ENCODE measurements around the gene VPS11.

DNA sequence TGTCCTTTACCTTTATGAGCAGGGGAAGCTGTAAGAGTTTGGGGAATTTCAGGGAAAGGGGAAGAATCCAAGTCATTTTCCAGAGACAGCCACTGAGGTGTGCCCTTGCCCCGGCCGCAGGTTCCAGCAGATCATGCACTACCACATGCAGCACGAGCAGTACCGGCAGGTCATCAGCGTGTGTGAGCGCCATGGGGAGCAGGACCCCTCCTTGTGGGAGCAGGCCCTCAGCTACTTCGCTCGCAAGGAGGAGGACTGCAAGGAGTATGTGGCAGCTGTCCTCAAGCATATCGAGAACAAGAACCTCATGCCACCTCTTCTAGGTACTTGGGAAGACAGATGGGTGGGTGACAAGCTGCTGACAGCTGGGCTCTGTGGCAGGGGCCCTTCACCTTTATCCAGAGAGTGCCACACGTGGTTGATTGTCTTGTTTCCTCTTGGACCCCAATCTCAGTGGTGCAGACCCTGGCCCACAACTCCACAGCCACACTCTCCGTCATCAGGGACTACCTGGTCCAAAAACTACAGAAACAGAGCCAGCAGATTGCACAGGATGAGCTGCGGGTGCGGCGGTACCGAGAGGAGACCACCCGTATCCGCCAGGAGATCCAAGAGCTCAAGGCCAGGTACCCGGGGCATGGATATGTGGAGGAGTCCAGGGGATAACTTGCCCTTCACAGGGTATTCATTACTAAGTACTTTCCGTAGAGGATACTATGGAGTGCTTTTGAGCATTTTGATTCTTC lies 11.2 kb downstream of the VPS11 start:
- TF ChIP-seq, protein P1, sequence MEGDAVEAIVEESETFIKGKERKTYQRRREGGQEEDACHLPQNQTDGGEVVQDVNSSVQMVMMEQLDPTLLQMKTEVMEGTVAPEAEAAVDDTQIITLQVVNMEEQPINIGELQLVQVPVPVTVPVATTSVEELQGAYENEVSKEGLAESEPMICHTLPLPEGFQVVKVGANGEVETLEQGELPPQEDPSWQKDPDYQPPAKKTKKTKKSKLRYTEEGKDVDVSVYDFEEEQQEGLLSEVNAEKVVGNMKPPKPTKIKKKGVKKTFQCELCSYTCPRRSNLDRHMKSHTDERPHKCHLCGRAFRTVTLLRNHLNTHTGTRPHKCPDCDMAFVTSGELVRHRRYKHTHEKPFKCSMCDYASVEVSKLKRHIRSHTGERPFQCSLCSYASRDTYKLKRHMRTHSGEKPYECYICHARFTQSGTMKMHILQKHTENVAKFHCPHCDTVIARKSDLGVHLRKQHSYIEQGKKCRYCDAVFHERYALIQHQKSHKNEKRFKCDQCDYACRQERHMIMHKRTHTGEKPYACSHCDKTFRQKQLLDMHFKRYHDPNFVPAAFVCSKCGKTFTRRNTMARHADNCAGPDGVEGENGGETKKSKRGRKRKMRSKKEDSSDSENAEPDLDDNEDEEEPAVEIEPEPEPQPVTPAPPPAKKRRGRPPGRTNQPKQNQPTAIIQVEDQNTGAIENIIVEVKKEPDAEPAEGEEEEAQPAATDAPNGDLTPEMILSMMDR (IDR thresholded peaks at IDR 0.05): no peak
- no peak for TF ChIP-seq POLR2A (IDR thresholded peaks at IDR 0.05)
